AG09309 (cell line): ENCODE measurements around the gene TMPRSS15.

Experiments
- DNase-seq: peaks from one replicate; pipeline ENCODE4 v3.0.0-alpha.2; 2010; ENCODE audit warnings: low read depth
- H3K4me3 ChIP-seq: 2 replicates; pipeline ENCODE4 v1.5.1; 2011; ENCODE audit warnings: mild to moderate bottlenecking, low read depth, low read length, moderate library complexity; ENCODE audit not compliant: control insufficient read depth
- TF ChIP-seq, protein P1 (sequence below): IDR thresholded peaks from 2 replicates; pipeline ENCODE4 v1.5.1; 2011; ENCODE audit warnings: mild to moderate bottlenecking, low read depth, low read length, inconsistent platforms; ENCODE audit not compliant: insufficient read depth, control insufficient read depth; ENCODE audit errors: missing control alignments

TMPRSS15 gene

DNA sequence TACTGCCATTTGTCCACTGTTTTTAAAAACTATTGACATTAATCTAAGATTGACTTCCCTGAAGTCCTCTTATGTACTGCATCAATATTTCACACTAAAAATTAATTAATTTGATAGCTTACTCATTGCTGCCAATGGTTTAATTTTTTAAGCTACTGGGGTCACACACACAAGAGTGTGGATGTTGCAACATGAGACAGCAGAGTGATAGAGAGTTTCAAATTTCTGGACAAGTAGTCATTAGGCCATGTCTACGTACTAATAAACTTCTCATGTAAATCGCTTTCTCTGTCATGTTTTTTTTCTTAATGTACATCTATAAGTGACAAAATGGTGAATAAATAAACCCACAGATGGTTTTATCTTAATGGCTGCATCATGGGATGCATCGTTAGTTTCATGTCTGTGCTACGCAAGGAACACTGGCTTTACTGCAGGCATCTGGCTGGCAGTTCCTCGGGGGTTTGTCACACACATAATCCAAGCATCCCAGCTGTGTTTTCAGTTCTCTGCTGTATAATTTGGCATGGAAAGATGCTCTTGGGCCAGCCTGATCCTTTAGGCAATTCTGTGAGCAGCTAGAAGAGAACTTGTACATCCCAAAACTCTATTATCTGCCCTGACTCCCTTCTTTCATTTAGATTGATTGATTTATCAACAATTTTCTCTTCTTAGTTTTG, 175.4 kb downstream of the TMPRSS15 start:
- TF ChIP-seq, protein P1, sequence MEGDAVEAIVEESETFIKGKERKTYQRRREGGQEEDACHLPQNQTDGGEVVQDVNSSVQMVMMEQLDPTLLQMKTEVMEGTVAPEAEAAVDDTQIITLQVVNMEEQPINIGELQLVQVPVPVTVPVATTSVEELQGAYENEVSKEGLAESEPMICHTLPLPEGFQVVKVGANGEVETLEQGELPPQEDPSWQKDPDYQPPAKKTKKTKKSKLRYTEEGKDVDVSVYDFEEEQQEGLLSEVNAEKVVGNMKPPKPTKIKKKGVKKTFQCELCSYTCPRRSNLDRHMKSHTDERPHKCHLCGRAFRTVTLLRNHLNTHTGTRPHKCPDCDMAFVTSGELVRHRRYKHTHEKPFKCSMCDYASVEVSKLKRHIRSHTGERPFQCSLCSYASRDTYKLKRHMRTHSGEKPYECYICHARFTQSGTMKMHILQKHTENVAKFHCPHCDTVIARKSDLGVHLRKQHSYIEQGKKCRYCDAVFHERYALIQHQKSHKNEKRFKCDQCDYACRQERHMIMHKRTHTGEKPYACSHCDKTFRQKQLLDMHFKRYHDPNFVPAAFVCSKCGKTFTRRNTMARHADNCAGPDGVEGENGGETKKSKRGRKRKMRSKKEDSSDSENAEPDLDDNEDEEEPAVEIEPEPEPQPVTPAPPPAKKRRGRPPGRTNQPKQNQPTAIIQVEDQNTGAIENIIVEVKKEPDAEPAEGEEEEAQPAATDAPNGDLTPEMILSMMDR, result no peak
- no peak for DNase-seq
- no peak overlapping the region for H3K4me3 ChIP-seq

GRCh38 chr21:18222346-18222745, 181.2 kb downstream of the TMPRSS15 start:
- DNase-seq, result no peak
- no peak overlapping the region for H3K4me3 ChIP-seq
- TF ChIP-seq, protein P1, result no peak

DNA sequence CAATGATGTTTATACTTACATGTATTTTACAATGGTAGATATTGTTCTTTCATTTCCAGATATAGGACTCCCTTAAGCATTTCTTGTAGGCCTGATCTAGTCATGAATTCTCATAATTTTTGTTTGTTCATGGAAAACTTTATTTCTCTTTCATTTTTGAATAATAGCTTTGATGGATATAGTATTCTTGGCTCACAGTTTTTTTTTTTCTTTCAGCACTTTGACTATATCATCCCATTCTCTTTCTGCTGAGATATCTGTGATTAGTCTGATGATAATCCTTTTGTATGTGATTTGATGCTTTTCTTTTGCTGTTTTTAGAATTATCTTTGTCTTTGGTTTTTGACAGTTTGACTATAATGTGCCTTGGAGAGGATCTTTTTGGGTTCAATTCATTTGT, 183.1 kb downstream of the TMPRSS15 start:
- H3K4me3 ChIP-seq, result no peak overlapping the region
- no peak for DNase-seq
- TF ChIP-seq, protein P1, result no peak
